OCI-M1 (cell line): ENCODE data around the gene RPL3.
A peak's percentile ranks its signal among the peaks of the same experiment; 100 is the strongest.

ENCODE experiments used
- DNase-seq: peaks from one replicate; lab custom pipeline; 2025; lab: John Stamatoyannopoulos, UW

Gene RPL3

GRCh38 chr22:39317084-39317774 lies 2.2 kb downstream of the RPL3 start:
- peak; percentile 34 for DNase-seq

GRCh38 chr22:39316440-39317083 lies 2.9 kb downstream of the RPL3 start:
- peak; percentile 87 for DNase-seq

- no peak for DNase-seq
These were observed 4.0 kb downstream of the RPL3 start for GRCh38 chr22:39315389-39315788.

GRCh38 chr22:39314251-39314971 lies 5.0 kb downstream of the RPL3 start:
- DNase-seq: no peak

- DNase-seq: no peak
These were observed 6.0 kb downstream of the RPL3 start for GRCh38 chr22:39313258-39314001.

- no peak for DNase-seq
These were observed 7.0 kb downstream of the RPL3 start for GRCh38 chr22:39312410-39312809.

GRCh38 chr22:39311592-39312400 lies 7.6 kb downstream of the RPL3 start:
- no peak for DNase-seq

GRCh38 chr22:39309881-39310714 lies 9.3 kb downstream of the RPL3 start:
- no peak for DNase-seq

- no peak for DNase-seq
These were observed 10.0 kb downstream of the RPL3 start for GRCh38 chr22:39309364-39309861.

GRCh38 chr22:39308614-39309363 lies 10.6 kb downstream of the RPL3 start:
- peak; percentile 53 for DNase-seq

GRCh38 chr22:39306456-39307361 lies 12.7 kb downstream of the RPL3 start:
- peak; percentile 34 for DNase-seq

- DNase-seq: no peak
These were observed 15.3 kb downstream of the RPL3 start for GRCh38 chr22:39303892-39304671.

GRCh38 chr22:39303358-39303757 lies 16.1 kb downstream of the RPL3 start:
- no peak for DNase-seq

GRCh38 chr22:39302431-39302960 lies 16.9 kb downstream of the RPL3 start:
- no peak for DNase-seq

- peak; percentile 12 for DNase-seq
These were observed 17.5 kb downstream of the RPL3 start for GRCh38 chr22:39301926-39302325.

- no peak for DNase-seq
These were observed 18.3 kb downstream of the RPL3 start for GRCh38 chr22:39301108-39301507.

GRCh38 chr22:39300186-39300830 lies 19.1 kb downstream of the RPL3 start:
- DNase-seq: peak; percentile 67
